GM12891 (cell line): ENCODE measurements around the gene CDH4.

Source experiments
- PAX5 ChIP-seq: IDR thresholded peaks from 2 replicates; pipeline ENCODE4 v1.6.1; 2011; ENCODE audit warnings: low read length, moderate library complexity, mild to moderate bottlenecking; ENCODE audit not compliant: insufficient read depth, severe bottlenecking
- POLR2A ChIP-seq: IDR thresholded peaks from 2 replicates; pipeline ENCODE4 v1.6.1; 2011; ENCODE audit warnings: low read depth, low read length, control low read depth
- POLR2AphosphoS5 ChIP-seq: IDR thresholded peaks from 2 replicates; pipeline ENCODE4 v1.6.1; 2011; ENCODE audit warnings: low read depth, low read length, control low read depth
- TAF1 ChIP-seq: IDR thresholded peaks from 2 replicates; pipeline ENCODE4 v1.6.1; 2011; ENCODE audit warnings: low read depth, low read length, control low read depth

GRCh38 chr20:61514018-61514365 lies 261.9 kb downstream of the CDH4 start:
- TF ChIP-seq POLR2A (no peak), TAF1 (no peak), POLR2AphosphoS5 (no peak), PAX5 (no peak)
